GM10847 (cell line): ENCODE data around the gene MATR3.
A peak's percentile ranks its signal among the peaks of the same experiment; 100 is the strongest.

Experiments
- POLR2A ChIP-seq: IDR thresholded peaks from 2 replicates; pipeline ENCODE4 v1.6.1; 2011; ENCODE audit not compliant: insufficient read length; ENCODE audit errors: extremely low read depth

MATR3 gene

DNA sequence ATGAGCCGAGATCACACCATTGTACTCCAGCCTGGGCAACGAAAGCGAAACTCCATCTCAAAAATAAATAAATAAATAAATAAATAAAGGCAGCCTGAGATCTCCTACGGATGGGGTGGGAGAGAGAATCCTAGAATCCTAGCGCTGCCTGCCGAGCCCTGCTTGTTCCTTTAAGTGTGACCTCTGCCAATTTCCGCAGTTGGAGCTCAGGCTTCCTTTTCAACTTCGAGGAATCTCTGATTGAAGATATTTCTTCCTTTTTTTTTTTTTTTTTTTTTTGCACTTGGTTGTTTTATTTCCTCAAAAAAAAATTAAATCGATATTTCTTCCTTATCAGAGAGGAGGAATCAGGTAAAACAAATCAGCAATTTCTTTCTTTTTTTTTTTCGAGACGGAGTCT lies 27.3 kb upstream of the MATR3 start:
- no peak for TF ChIP-seq POLR2A

DNA sequence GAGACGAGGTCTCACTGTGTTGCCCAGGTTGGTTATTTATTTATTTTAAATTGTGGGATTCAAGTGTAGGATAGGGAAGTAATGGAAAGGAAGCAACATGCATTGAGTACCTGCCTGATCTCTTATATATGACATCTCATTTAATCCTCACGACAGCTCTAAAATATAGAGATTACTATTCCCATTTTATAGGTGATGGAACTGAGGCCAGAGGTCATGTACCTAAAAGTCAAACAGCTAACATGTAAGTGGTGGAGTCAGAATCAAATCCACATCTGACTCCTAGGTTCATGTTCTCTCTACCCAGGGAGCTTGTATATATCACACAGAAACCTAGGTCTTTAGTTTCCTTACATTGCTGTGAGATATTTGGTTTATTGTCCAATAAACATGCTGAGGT lies 26.1 kb upstream of the MATR3 start:
- no peak for TF ChIP-seq POLR2A

GRCh38 chr5:139268364-139269202 lies 25.0 kb upstream of the MATR3 start:
- TF ChIP-seq POLR2A: no peak

DNA sequence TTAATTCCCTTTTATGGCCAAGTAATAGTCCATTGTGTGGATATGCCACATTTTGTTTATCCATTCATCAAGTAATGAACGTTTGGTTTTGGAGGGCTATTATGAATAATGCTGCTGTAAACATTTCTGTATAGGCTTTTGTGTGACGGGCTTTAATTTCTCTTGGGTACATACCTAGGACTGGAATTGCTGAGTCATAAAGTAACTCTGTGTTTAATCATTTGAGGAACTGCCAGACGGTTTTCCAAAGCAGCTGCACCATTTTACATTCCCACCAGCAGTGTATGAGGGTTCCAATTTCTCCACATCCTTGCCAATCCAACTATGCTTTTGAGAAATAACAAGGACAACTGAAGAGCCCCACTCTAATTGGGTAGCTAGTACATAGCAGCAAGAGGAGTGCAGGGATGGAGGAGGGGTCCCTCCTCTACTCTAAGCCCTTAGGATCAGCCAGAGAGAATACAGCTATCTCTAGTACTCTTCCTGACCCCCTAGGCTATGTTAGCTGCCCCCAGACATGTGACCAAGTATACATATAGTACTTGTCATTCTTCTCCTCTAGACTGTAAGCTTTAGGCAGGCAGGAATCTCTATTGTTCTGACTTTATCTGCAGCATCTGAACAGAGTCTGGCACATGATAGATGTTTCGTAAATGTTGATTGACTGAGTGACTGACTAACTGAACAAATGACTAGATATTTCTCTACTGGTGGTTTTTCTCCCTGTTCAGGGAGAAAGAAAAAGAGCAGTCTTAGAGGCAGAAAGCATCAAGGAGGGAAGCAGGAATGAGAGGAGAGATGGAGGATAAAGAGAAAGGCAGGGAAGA lies 22.1 kb upstream of the MATR3 start:
- TF ChIP-seq POLR2A: no peak

GRCh38 chr5:139272471-139273321 lies 20.8 kb upstream of the MATR3 start:
- TF ChIP-seq POLR2A: no peak

- no peak for TF ChIP-seq POLR2A
These were observed 20.3 kb upstream of the MATR3 start for GRCh38 chr5:139273322-139273571.

DNA sequence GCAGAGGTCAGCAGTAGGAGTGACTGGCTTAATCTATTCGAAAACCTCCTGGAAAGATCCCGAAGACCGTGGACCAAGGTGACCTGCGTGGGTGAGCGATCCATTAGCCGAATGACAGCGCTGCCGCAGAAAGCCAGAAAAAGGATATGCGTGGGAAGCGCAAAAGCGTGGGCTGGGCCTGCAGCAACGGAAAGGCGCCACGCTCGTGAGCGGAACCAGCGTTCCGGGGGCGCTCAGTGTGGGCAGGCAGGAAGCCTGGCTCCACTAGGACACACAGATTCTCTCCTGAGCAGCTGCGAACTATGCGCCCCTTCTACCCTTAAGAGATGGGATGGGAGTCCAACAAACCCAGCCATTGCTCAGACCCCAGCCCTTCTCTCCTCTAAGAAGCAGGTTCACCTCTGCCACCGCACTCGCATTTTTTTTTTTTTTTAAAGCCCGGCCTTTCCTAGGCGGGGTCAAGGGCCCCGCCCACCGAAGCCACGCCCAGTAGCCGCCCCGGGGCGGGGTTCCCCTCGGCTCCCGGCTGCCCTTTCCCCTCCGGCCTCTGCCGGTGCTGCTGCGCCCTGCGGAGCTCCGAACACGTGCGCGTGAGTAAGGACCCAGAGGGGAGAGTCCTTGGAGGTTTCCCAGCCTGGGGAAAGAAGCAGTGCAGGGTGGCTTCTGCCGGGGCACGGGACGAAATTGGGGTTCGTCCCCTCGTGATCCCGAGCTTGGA lies 19.8 kb upstream of the MATR3 start:
- peak; percentile 97 for TF ChIP-seq POLR2A

DNA sequence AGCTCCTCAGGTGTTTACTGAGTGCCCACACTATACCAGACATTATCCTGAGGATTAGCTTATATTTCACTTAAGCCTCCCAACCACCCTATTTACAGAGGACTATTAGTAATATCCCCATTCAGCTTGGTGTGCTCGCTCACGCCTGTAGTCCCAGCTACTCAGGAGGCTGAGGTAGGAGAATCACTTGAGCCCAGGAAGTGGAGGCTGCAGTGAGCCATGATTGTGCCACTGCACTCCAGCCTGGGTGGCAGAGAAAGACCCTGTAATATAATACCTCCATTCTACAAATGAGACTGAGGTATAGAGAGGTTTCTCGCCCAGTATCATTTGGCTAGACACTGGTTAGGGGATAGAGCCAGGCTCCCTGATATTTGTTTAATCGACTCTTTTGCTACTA lies 18.0 kb upstream of the MATR3 start:
- TF ChIP-seq POLR2A: no peak

DNA sequence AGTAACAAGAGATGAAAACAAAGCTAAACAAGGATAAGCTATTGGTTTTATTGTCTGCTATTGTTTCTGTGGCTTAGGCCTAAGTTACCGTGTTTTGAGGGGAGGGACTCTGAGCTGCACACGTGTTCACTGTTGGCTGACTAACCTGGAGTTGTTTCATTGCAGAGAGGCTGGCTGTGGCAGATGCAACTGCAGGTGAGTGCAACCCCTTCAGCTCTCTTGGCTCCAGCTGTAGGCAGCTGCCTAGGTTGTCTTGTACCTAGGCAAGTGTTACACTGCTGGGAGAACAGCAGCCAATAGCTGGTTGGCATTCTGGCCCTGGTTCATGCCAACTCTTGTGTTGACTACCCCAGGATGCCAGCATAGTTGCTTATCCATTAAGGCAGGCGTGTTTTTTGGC lies 17.6 kb upstream of the MATR3 start:
- TF ChIP-seq POLR2A: no peak

DNA sequence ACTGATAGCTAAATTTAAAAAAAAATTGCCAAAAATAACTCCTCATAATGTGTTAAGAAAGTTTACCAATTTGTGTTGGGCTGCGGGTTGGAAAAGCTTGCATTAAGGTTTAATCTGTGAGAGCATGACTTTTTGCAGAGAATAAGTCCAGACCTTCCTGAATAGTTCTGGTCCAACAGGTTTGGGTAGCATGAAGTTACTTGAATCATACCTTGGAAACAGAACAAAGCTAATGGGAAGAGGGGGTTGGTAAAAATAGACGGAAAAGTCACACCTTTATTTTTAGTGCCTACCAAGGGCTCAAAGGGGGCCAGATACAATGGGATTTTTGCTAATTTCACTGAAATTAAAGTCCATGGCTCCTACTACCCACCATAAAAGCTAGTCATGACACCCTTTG lies 17.1 kb upstream of the MATR3 start:
- TF ChIP-seq POLR2A: no peak

DNA sequence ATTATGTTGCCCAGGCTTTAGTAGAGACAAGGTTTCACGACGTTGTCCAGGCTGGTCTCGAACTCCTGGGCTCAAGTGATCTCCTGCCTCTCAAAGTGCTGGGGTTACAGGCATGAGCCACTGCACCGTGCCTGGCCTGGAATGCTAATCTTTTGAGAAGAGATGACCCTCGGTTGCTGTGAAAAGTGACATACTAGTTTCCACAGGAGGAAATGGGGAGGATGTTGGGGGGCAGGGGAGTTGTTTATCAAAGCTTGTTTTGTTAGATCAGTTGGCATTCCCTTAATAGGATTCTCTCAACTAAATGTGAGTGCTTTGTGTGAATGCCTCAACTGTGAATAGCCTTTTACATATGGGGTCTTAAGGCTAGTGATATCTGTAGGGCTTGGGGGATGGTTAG lies 16.4 kb upstream of the MATR3 start:
- no peak for TF ChIP-seq POLR2A

GRCh38 chr5:139278540-139279274 lies 14.8 kb upstream of the MATR3 start:
- TF ChIP-seq POLR2A: no peak

- TF ChIP-seq POLR2A: no peak
These were observed 11.4 kb upstream of the MATR3 start for GRCh38 chr5:139282197-139282557.
